PFSK-1 (cell line): ENCODE results near the gene CSKMT.

ENCODE experiments used
- FOXP2 ChIP-seq: optimal IDR thresholded peaks from 2 replicates; pipeline ENCODE3; 2011; ENCODE audit warnings: borderline replicate concordance, control low read depth, inconsistent platforms; ENCODE audit not compliant: insufficient read depth; ENCODE audit errors: extremely low read length, extremely low read depth
- POLR2AphosphoS5 ChIP-seq: IDR thresholded peaks from 2 replicates; pipeline ENCODE4 v1.6.1; 2012; ENCODE audit warnings: low read depth, mild to moderate bottlenecking, control low read depth, low read length, moderate library complexity
- REST ChIP-seq, 2 experiments: IDR thresholded peaks; 2 replicates each; pipeline versions ENCODE4 v1.6.1 to v1.8.0; 2011 to 2012; ENCODE audit warnings: low read depth in 2 of 2, low read length in 2 of 2, control low read depth in 1 of 2, inconsistent platforms in 1 of 2, mild to moderate bottlenecking in 1 of 2, moderate library complexity in 1 of 2; ENCODE audit not compliant: insufficient read depth in 1 of 2
- SIN3A ChIP-seq: IDR thresholded peaks from 2 replicates; pipeline ENCODE4 v1.6.1; 2012; ENCODE audit warnings: mild to moderate bottlenecking, low read length, moderate library complexity, borderline replicate concordance; ENCODE audit not compliant: insufficient read depth
- TAF1 ChIP-seq: IDR thresholded peaks from 2 replicates; pipeline ENCODE4 v1.6.1; 2012; ENCODE audit warnings: low read length, control low read depth, borderline replicate concordance; ENCODE audit not compliant: insufficient read depth

The CSKMT gene

GRCh38 chr11:62712861-62713260, 47.7 kb downstream of the CSKMT start:
- TF ChIP-seq TAF1 (no peak), SIN3A (no peak), POLR2AphosphoS5 (0 out of 2 replicates have a peak, but pooled peaks have one; percentile 2), FOXP2 (no peak)

- TF ChIP-seq FOXP2, result no peak
- TF ChIP-seq POLR2AphosphoS5, result 0 out of 2 replicates have a peak, but pooled peaks have one; percentile 49
Observed at GRCh38 chr11:62713343-62713742, 48.2 kb downstream of the CSKMT start.

GRCh38 chr11:62715150-62716130, 50.3 kb downstream of the CSKMT start:
- TF ChIP-seq SIN3A (no peak), TAF1 (no peak), POLR2AphosphoS5 (no peak)

GRCh38 chr11:62716206-62716605, 51.1 kb downstream of the CSKMT start:
- TF ChIP-seq FOXP2 (no peak), POLR2AphosphoS5 (no peak), REST (IDR thresholded peaks at IDR 0.05; ENCODE audit: insufficient read depth in 1 of 2, low read depth in 2 of 2, low read length in 2 of 2) (no peak), SIN3A (no peak)

- no peak for TF ChIP-seq SIN3A
- TF ChIP-seq REST (IDR thresholded peaks at IDR 0.05; ENCODE audit: insufficient read depth in 1 of 2, low read depth in 2 of 2, low read length in 2 of 2), result no peak
- TF ChIP-seq FOXP2, result no peak
- TF ChIP-seq POLR2AphosphoS5, result no peak
- TF ChIP-seq TAF1, result no peak
Observed at GRCh38 chr11:62716816-62717215, 51.7 kb downstream of the CSKMT start.
